Activated CD4-positive, alpha-beta T cell treated with anti-CD3 and anti-CD28 coated beads, Interleukin-2, amount 50 U/mL, for 1 hour (primary cell): ENCODE measurements around the gene NEK6.

ENCODE experiments used
- DNase-seq: peaks from one replicate; pipeline ENCODE4 v3.0.0-alpha.2; 2020

Gene NEK6

DNA sequence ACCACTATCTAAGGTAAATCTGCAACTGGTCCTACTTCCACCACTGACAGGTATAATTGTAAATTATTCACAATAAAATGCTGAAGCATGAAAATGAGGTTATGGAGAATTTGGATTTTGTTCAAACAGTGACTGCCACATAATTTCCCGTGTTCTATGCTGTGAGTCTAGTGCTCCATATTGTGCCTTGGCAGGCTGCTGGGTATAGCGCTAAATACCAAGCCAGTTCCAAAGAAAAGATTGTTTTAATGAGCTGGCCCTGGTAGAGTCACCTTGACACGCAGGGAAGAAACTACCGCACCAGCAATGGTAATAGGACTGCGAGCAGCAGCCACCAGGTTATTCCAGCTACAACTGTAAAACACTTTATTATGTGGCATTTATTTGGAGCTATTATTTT, 127.1 kb downstream of the NEK6 start:
- DNase-seq = no peak

DNA sequence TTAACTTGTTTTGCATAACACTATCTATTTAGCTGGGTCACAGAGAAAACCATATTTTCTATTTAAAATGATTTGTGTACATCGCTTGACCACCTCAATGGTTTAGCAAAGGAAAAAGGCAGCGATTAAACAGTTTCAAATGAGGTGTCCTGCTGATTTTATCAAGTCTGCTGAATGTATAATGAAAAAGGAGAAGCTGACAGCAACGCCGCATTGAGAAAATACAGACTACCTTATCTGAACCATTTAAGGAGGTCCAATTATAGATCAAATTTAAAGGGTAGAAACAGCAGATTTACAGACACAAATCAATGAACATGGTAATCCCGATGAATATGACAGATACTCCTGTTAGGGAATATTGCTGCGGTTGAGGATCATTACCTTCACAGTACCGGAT, 127.9 kb downstream of the NEK6 start:
- no peak for DNase-seq

GRCh38 chr9:124386201-124386600, 128.5 kb downstream of the NEK6 start:
- DNase-seq = no peak

- no peak for DNase-seq
Measured at GRCh38 chr9:124388275-124389048, 130.7 kb downstream of the NEK6 start.

- no peak for DNase-seq
Measured at GRCh38 chr9:124389146-124389939, 131.6 kb downstream of the NEK6 start.

DNA sequence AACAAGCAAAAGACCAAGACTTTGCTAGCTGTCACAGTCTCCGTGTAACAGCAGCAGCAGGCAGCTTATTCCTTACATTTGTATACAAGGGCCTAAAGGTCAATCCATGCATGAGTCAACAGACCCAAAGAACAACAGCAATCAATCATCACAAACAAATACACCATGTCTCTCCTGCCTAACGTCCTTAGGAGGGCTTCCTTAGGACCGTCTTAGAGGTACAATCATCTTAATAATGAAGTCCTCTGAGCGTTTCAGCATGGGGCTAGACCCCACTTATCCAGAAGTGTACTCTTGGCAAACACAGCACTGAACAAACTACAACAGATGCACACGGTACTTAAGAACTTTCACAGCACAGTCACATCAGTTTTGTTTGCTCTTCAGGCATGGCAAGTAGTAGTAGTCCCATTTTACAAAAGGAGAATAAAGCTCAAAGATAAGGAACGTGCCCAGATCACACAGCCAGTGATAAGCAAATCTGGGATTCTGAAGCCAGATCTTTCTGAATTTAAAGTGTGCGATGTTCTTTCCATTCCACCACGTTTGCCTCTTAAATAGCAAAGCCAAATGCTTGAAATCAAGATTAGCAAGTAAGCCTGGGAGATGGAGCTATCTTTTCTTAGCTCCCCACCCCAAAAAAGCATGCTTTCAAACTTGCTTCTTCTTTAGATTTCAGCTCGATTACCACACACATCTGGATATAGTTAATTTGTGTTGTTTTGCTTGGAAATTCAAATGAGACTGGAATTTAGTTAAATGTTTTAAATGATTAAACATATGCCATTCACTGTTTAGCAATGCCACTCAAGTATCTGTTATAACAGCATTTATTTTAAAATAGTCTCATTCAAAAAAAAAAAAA, 133.3 kb downstream of the NEK6 start:
- no peak for DNase-seq

- DNase-seq = no peak
Measured at GRCh38 chr9:124392254-124392870, 134.6 kb downstream of the NEK6 start.

GRCh38 chr9:124392871-124393460, 135.2 kb downstream of the NEK6 start:
- DNase-seq = no peak

DNA sequence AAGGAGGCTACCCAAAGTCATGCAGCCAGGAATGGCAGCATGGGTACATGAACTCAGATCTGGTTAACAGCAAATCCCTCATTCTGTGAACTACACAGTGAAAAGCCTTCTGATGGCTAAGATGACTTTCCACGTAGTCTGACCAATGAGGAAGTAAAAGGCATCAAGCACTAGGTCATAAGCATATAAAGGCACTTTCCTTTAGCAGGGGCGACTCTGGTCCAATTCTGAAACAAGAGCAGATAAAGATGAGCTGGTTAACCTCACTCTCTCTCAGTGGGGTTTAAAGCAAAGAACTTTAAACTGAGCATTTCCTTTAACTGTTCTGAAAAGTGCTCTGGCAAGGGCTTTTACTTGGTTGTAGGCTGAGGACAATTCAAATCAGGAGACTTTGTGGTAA, 136.4 kb downstream of the NEK6 start:
- no peak for DNase-seq

- no peak for DNase-seq
Measured at GRCh38 chr9:124394596-124394995, 136.8 kb downstream of the NEK6 start.

DNA sequence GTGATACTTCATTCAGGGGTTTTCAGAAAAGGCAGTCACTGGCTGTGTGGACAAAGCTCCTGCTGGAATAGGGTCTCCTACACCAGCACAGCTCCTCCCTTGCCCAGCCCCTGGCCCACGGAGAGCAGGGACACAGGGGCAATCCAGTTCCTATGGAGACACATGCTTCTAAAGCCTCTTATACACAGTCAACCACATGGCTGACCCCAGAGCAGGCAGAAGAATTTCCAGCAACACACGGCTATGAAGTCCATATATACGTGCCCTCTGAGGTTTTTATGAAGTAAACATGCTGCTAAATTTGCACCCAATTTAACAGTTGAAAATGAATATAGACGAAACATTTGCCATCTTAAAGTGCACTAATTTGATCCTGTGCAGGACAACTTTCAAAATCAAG, 138.1 kb downstream of the NEK6 start:
- DNase-seq = no peak

DNA sequence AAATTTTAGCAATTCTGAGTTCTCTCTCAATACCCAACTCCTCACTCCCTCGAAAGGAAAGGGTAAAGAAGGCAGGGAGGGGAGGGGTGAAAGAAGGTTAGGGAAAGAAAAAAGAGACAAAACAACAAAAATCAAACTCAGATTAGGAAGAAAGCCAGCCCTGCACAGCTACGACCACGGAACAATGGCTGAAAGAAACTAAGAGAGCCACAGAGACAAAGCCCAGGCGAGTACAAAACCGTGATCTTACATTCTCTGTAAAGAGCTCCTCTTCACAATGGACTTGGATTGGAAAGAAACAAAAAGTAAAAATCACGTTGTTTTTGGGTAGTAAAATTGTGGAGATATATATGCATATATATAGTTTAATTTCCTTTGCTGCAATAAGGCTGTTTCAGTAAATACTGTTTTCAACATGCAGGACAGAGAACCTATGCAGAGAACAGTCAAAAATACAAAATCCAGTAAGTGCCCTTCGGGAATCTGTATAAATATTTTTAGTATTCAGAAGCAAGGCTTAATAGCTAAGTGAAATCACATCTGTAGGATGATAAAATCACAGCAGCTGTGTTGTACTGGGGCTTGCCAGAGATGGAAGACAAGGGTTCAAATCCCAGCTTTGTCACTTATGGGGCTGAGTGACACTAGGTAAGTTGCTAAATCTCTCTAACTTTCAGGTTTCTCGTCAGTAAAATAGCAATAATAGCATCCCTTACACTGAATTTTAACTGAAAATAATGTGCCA, 140.6 kb downstream of the NEK6 start:
- DNase-seq = no peak

DNA sequence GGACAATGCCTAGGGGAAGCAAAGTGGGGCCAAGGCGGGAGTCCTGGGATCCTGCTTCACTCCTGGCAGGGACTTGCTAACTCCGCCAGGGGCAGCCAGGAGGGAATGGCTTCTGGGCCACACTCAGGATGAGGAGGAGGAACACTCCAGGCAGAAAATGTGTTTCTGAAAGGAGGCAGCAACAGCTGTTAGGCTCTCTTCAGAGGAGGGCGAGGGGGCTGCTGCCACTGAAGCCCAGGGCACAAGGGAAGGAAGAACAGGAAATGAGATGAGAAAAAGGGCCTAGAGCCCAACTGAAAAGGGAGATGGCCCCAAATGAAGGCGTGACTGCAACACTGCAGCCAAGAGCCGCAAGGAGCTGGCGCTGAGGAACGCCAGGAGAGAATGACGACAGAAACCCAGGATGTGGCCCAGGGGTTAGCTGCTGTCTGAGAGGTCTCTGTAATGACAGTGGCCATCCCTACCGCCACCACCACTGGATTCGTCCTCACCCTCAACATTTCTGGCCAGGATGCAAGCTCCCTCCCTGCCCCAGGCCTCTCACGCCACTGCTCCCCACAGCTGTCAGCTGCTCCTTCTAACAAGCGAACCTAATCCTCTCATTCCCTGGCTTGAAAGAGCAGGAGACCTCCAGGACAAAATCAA, 141.7 kb downstream of the NEK6 start:
- DNase-seq = no peak

DNA sequence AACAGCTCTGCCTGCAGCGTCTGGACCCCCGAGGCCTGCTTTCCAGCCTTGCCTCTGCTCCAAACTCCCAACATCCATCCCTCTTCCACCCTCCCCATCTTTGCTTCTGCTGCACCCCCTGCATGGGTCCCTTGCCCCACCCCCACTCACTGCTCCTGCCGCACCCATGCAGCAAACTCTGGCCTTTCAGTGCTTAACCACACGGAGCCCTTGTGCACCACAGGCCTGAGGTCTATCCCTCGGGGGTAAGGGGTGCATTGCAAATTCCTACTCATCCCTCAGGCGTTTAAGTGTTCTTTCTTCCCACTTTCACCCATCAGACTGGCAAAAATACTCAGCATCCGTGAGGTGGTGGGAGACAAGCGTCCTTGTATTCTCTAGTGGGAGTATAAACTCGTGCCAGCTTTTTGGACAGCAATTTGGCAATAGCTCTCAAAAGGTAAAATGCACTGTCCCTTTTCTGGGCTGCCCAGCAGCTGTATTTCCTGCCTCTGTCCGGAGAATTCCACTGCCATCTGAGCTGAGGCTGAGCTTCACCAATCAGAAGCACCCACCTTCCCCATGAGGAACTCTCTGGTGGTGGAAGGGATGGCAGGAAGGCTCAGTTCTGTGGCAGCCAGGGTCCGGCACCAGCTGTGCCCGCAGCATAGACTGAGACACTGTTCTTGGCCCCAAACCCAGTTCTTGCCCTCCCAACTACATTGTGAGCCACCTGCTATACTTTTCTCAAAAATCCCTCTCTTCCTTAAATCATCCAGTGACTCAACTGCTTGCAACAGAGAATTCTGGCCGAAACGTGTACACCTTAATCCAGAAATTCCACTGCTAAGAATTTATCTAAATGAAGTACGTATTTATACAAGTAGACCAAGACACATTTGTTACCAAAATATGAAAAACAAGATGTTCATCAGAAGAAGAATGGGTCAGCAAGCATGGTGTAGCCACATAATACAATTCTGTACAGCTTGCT, 142.5 kb downstream of the NEK6 start:
- DNase-seq = no peak
